K562 (cell line): Measurements from ENCODE around the gene EIF4E1B. TPM values are rescaled to one million over a fixed set of nuclear protein-coding genes. Genes with fewer than 3 reads are reported as not detected.

Experiments used
- CHD1 ChIP-seq: fragments of 200-600 bp; sonication (generic); IDR thresholded peaks from one replicate; pipeline ENCODE4 v1.6.1; 2012; ENCODE audit warnings: mild to moderate bottlenecking, moderate library complexity, low read length, inconsistent platforms
- CSDE1 ChIP-seq, 2 experiments: fragments of 450-650 bp; IDR thresholded peaks; 2 replicates each; pipeline ENCODE4 v1.6.1; 2016; ENCODE audit warnings: mild to moderate bottlenecking in 1 of 2
- DIDO1 ChIP-seq: fragments of 450-650 bp; IDR thresholded peaks from 2 replicates; pipeline ENCODE4 v1.6.1; 2016; ENCODE audit warnings: low read depth, missing biosample characterization, missing genetic modification characterization
- ELF2 ChIP-seq: fragments of 250-450 bp; sonication (Bioruptor Pico); IDR thresholded peaks from 2 replicates; pipeline ENCODE4 v1.5.0; 2021; ENCODE audit warnings: mild to moderate bottlenecking
- ETV5 ChIP-seq: sonication (generic); formaldehyde crosslinking; IDR thresholded peaks from 2 replicates; pipeline ENCODE4 v1.4.0; 2020; ENCODE audit warnings: low read depth, mild to moderate bottlenecking, missing genetic modification reagents
- FOXP1 ChIP-seq: sonication (generic); formaldehyde crosslinking; IDR thresholded peaks from 2 replicates; pipeline ENCODE4 v1.8.0; 2022; ENCODE audit warnings: mild to moderate bottlenecking, missing genetic modification reagents
- HMG20B ChIP-seq: fragments of 250-450 bp; sonication (Bioruptor Pico); IDR thresholded peaks from 2 replicates; pipeline ENCODE4 v1.5.0; 2021; ENCODE audit warnings: mild to moderate bottlenecking
- MCM2 ChIP-seq: fragments of 450-650 bp; IDR thresholded peaks from 2 replicates; pipeline ENCODE4 v1.6.1; 2017; ENCODE audit warnings: low read depth, mild to moderate bottlenecking
- MCM7 ChIP-seq, 2 experiments: fragments of 450-650 bp; IDR thresholded peaks; 2 replicates each; pipeline ENCODE4 v1.6.1; 2016 to 2018
- NFE2L1 ChIP-seq: fragments of 450-650 bp; IDR thresholded peaks from 2 replicates; pipeline ENCODE4 v1.6.1; 2016; ENCODE audit warnings: missing genetic modification characterization, low read depth, mild to moderate bottlenecking, missing compliant biosample characterization, moderate library complexity, borderline replicate concordance
- POLR2A ChIP-seq: fragments of 450-650 bp; conservative IDR thresholded peaks from 2 replicates; pipeline ENCODE4 v1.6.1; 2016
- RBM15 ChIP-seq: fragments of 200-400 bp; formaldehyde crosslinking; IDR thresholded peaks from 2 replicates; pipeline ENCODE4 v1.6.1; 2018; ENCODE audit warnings: mild to moderate bottlenecking, low read length, moderate library complexity; ENCODE audit not compliant: insufficient read depth
- RBM34 ChIP-seq: fragments of 200-400 bp; formaldehyde crosslinking; IDR thresholded peaks from 2 replicates; pipeline ENCODE4 v1.6.1; 2018; ENCODE audit warnings: low read length, borderline replicate concordance; ENCODE audit not compliant: insufficient read depth
- RFX1 ChIP-seq: fragments of 450-650 bp; IDR thresholded peaks from 2 replicates; pipeline ENCODE4 v1.6.1; 2016; ENCODE audit warnings: mild to moderate bottlenecking, moderate library complexity
- SMAD2 ChIP-seq: fragments of 150-350 bp; IDR thresholded peaks from 2 replicates; pipeline ENCODE4 v1.6.1; 2014; ENCODE audit warnings: low read depth, mild to moderate bottlenecking, low read length
- ZC3H11A ChIP-seq: IDR thresholded peaks from 2 replicates; pipeline ENCODE4 v1.6.1; 2012; ENCODE audit warnings: low read depth, low read length, improper control_type of control experiment
- ZC3H8 ChIP-seq: fragments of 450-650 bp; IDR thresholded peaks from 2 replicates; pipeline ENCODE4 v1.6.1; 2017
- ZFP1 ChIP-seq: fragments of 450-650 bp; formaldehyde crosslinking; IDR thresholded peaks from 2 replicates; pipeline ENCODE4 v1.4.0; 2020; ENCODE audit warnings: mild to moderate bottlenecking, mixed read lengths
- ZNF133 ChIP-seq: fragments of 250-450 bp; sonication (Bioruptor Pico); IDR thresholded peaks from 2 replicates; pipeline ENCODE4 v1.4.0; 2020; ENCODE audit warnings: mild to moderate bottlenecking
- ZNF134 ChIP-seq: fragments of 250-450 bp; sonication (Bioruptor Pico); conservative IDR thresholded peaks from 2 replicates; pipeline ENCODE4 v1.4.0; 2020
- ZNF175 ChIP-seq: fragments of 200-800 bp; sonication (Bioruptor generic); IDR thresholded peaks from 2 replicates; pipeline ENCODE4 v1.6.1; 2016; ENCODE audit warnings: low read depth, mild to moderate bottlenecking, missing genetic modification characterization, missing compliant biosample characterization
- ZNF79 ChIP-seq: fragments of 250-450 bp; sonication (Bioruptor Pico); IDR thresholded peaks from 2 replicates; pipeline ENCODE4 v1.4.0; 2020; ENCODE audit warnings: low read depth, mild to moderate bottlenecking, moderate library complexity
- polyA plus RNA-seq, 8 experiments: library from polyadenylated mRNA; depleted of rRNA in 4 of 8; stranded (reverse) in 5 of 8; unstranded in 3 of 8; fragments of >200 nt; fragmentation: Nextera tagmentation in 2 of 8; fragmentation: Illumina TruSeq in 1 of 8; extraction: Ambion mirVana in 2 of 8; extraction: Trizol in 1 of 8; gene quantifications; 2 replicates each; pipeline versions ENCODE4 v1.2.1 to v1.2.3, GENCODE V29; 2011 to 2014; ENCODE audit warnings: inconsistent platforms in 1 of 8, missing spikeins in 1 of 8
- total RNA-seq, 7 experiments: library from RNA; depleted of rRNA in 6 of 7; stranded (reverse); fragments of >200 nt in 6 of 7; fragmentation: Illumina TruSeq in 2 of 7; extraction: Trizol in 2 of 7; gene quantifications; 2 replicates each; pipeline versions ENCODE4 v1.2.1 to v1.2.3, GENCODE V29; 2011 to 2021; ENCODE audit warnings: low replicate concordance in 1 of 7
- TF ChIP-seq, protein P1 (sequence below): fragments of 200-400 bp; formaldehyde crosslinking; IDR thresholded peaks from 2 replicates; pipeline ENCODE4 v1.6.1; 2017; ENCODE audit warnings: mild to moderate bottlenecking, low read depth, low read length, moderate library complexity
- TF ChIP-seq, protein P2 (sequence below): fragments of 250-450 bp; sonication (Bioruptor Pico); IDR thresholded peaks from 2 replicates; pipeline ENCODE4 v1.9.0; 2021; ENCODE audit warnings: mild to moderate bottlenecking, inconsistent platforms
- TF ChIP-seq, protein P3 (sequence below): sonication (generic); formaldehyde crosslinking; IDR thresholded peaks from 2 replicates; pipeline ENCODE4 v1.9.0; 2022; ENCODE audit warnings: mild to moderate bottlenecking, missing genetic modification reagents
- TF ChIP-seq, protein P4 (sequence below): IDR thresholded peaks from 3 replicates; pipeline ENCODE4 v1.6.1; 2011; ENCODE audit warnings: borderline replicate concordance, mild to moderate bottlenecking, moderate library complexity; ENCODE audit not compliant: insufficient read length; ENCODE audit errors: extremely low read depth

EIF4E1B gene
- total and polyA plus RNA-seq, 9 of the 15 experiments (the other 6 are each of a cell fraction or from before 2014, with no cell fraction given) = not detected

DNA sequence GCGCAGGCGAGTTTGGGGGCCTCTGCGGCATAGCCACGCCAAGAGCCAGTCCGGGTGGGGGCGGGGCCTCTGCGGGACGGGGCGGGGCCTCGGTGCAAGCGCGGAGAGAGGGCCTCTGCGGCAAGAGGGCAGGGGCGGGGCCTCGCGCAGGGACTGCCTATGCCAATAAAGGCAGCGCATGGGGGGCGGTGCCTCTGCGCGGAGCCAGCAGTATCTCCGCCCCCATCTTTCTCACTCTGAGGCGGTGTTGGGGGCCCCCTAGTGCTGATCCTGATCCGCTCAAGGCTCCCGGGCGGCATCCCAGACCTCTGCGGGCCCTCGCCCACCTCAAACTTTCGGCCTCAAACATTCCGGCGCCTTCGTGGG is 11.3 kb upstream of the EIF4E1B start (continued):
- TF ChIP-seq, protein P1, sequence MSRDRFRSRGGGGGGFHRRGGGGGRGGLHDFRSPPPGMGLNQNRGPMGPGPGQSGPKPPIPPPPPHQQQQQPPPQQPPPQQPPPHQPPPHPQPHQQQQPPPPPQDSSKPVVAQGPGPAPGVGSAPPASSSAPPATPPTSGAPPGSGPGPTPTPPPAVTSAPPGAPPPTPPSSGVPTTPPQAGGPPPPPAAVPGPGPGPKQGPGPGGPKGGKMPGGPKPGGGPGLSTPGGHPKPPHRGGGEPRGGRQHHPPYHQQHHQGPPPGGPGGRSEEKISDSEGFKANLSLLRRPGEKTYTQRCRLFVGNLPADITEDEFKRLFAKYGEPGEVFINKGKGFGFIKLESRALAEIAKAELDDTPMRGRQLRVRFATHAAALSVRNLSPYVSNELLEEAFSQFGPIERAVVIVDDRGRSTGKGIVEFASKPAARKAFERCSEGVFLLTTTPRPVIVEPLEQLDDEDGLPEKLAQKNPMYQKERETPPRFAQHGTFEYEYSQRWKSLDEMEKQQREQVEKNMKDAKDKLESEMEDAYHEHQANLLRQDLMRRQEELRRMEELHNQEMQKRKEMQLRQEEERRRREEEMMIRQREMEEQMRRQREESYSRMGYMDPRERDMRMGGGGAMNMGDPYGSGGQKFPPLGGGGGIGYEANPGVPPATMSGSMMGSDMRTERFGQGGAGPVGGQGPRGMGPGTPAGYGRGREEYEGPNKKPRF = no peak
- TF ChIP-seq ZNF134 (no peak), DIDO1 (tag) (no peak), ETV5 (CRISPR knock-in tag) (no peak; the same call in 1 of the 2 replicates), CSDE1 (IDR thresholded peaks at IDR 0.05) (no peak), FOXP1 (CRISPR knock-in tag) (no peak), ZC3H8 (no peak), SMAD2 (no peak), RBM15 (no peak), POLR2A (no peak), ELF2 (no peak), MCM7 (IDR thresholded peaks at IDR 0.05) (no peak), HMG20B (CRISPR knock-in tag) (no peak), ZNF133 (no peak), ZNF175 (no peak), CHD1 (no peak), ZC3H11A (no peak), NFE2L1 (no peak), ZNF79 (no peak), RBM34 (no peak), MCM2 (no peak), ZFP1 (CRISPR knock-in tag) (no peak), RFX1 (no peak)
- TF ChIP-seq, protein P2, sequence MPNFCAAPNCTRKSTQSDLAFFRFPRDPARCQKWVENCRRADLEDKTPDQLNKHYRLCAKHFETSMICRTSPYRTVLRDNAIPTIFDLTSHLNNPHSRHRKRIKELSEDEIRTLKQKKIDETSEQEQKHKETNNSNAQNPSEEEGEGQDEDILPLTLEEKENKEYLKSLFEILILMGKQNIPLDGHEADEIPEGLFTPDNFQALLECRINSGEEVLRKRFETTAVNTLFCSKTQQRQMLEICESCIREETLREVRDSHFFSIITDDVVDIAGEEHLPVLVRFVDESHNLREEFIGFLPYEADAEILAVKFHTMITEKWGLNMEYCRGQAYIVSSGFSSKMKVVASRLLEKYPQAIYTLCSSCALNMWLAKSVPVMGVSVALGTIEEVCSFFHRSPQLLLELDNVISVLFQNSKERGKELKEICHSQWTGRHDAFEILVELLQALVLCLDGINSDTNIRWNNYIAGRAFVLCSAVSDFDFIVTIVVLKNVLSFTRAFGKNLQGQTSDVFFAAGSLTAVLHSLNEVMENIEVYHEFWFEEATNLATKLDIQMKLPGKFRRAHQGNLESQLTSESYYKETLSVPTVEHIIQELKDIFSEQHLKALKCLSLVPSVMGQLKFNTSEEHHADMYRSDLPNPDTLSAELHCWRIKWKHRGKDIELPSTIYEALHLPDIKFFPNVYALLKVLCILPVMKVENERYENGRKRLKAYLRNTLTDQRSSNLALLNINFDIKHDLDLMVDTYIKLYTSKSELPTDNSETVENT = no peak
- TF ChIP-seq, protein P3, sequence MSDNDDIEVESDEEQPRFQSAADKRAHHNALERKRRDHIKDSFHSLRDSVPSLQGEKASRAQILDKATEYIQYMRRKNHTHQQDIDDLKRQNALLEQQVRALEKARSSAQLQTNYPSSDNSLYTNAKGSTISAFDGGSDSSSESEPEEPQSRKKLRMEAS (CRISPR knock-in tag) = no peak
- TF ChIP-seq, protein P4, sequence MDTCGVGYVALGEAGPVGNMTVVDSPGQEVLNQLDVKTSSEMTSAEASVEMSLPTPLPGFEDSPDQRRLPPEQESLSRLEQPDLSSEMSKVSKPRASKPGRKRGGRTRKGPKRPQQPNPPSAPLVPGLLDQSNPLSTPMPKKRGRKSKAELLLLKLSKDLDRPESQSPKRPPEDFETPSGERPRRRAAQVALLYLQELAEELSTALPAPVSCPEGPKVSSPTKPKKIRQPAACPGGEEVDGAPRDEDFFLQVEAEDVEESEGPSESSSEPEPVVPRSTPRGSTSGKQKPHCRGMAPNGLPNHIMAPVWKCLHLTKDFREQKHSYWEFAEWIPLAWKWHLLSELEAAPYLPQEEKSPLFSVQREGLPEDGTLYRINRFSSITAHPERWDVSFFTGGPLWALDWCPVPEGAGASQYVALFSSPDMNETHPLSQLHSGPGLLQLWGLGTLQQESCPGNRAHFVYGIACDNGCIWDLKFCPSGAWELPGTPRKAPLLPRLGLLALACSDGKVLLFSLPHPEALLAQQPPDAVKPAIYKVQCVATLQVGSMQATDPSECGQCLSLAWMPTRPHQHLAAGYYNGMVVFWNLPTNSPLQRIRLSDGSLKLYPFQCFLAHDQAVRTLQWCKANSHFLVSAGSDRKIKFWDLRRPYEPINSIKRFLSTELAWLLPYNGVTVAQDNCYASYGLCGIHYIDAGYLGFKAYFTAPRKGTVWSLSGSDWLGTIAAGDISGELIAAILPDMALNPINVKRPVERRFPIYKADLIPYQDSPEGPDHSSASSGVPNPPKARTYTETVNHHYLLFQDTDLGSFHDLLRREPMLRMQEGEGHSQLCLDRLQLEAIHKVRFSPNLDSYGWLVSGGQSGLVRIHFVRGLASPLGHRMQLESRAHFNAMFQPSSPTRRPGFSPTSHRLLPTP = no peak
